HG03432 (cell line): ENCODE results near the gene CMTR1.
"Not testable (repeated sequence)": the region's sequence is repeated elsewhere in the genome, so short reads cannot be mapped to it uniquely, and the experiment has no call there.

ENCODE experiments used
- ATAC-seq: cut with Tn5 transposase; IDR thresholded peaks from one replicate; pipeline ENCODE4 v1.9.1; 2021; ENCODE audit warnings: mild to moderate bottlenecking, moderate library complexity; ENCODE audit not compliant: unreplicated experiment

The CMTR1 gene

GRCh38 chr6:37432916-37433656 lies at the start of gene CMTR1:
TSS of gene CMTR1 (plus strand) at chr6:37433221. CDS start at chr6:37435630, 2,409 bp downstream.
- peak; percentile 91 for ATAC-seq

- no peak for ATAC-seq
These were observed 44.4 kb upstream of the CMTR1 start for GRCh38 chr6:37388578-37388977.

GRCh38 chr6:37389857-37390256 lies 43.2 kb upstream of the CMTR1 start:
- no peak for ATAC-seq

GRCh38 chr6:37391120-37391519 lies 41.9 kb upstream of the CMTR1 start:
- no peak for ATAC-seq

GRCh38 chr6:37392821-37393220 lies 40.2 kb upstream of the CMTR1 start:
- no peak for ATAC-seq

GRCh38 chr6:37393381-37393929 lies 39.6 kb upstream of the CMTR1 start:
- ATAC-seq, result no peak

- no peak for ATAC-seq
These were observed 36.3 kb upstream of the CMTR1 start for GRCh38 chr6:37396571-37397180.

GRCh38 chr6:37399131-37399530 lies 33.9 kb upstream of the CMTR1 start:
- no peak for ATAC-seq

GRCh38 chr6:37399795-37400490 lies 33.1 kb upstream of the CMTR1 start:
- no peak for ATAC-seq

GRCh38 chr6:37401658-37402057 lies 31.4 kb upstream of the CMTR1 start:
- ATAC-seq, result not testable (repeated sequence)

- no peak for ATAC-seq
These were observed 26.2 kb upstream of the CMTR1 start for GRCh38 chr6:37406726-37407341.

GRCh38 chr6:37407948-37408347 lies 25.1 kb upstream of the CMTR1 start:
- ATAC-seq, result no peak

- ATAC-seq, result no peak
These were observed 23.5 kb upstream of the CMTR1 start for GRCh38 chr6:37409501-37409900.

- ATAC-seq, result no peak
These were observed 15.6 kb upstream of the CMTR1 start for GRCh38 chr6:37417393-37417792.

GRCh38 chr6:37418722-37419121 lies 14.3 kb upstream of the CMTR1 start:
- ATAC-seq, result no peak

GRCh38 chr6:37426058-37426944 lies 6.7 kb upstream of the CMTR1 start:
- ATAC-seq, result no peak

GRCh38 chr6:37426945-37427510 lies 6.0 kb upstream of the CMTR1 start:
- no peak for ATAC-seq

GRCh38 chr6:37429352-37429750 lies 3.7 kb upstream of the CMTR1 start:
- ATAC-seq, result no peak

- no peak for ATAC-seq
These were observed 468 bp upstream of the CMTR1 start for GRCh38 chr6:37432590-37432915.

GRCh38 chr6:37433657-37434271 lies 743 bp downstream of the CMTR1 start:
- ATAC-seq, result peak; percentile 38
